Measurements from ENCODE around the gene DOK3.

The DOK3 gene

DNA sequence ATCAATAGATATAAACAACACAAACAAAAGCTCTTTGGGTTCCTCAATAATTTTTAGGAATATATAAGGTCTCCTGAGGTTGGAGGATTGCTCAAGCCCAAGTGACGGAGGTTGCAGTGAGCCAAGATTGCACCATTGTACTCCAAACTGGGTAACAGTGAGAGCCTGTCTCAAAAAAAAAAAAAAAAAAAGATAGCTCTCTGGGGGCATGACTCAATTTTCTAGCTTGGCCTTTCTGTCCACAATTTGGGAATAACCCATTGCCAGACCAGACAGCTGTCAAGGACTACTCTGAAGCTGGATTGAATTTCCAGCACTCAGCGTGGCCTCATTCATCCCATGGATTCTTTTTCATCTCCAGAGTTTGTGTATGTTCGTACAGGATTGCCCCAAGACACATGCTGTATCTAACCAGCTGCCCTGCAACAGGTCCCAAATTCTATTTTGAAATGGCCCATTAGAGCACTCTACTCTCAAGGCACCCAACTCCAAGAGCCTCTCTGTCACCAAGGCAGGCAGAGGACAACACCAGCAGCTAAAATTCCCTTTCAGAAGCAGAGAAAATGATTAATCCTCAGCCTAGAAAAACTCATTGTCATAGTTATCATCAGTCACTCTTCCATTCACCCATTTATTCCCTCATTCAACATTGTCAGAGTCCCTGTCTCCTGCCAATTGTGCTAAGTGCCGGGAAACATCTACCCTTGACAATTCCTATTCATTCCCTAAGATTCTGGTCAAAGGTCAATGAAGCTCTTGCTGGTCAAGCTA, 36.0 kb upstream of the DOK3 start:
- in situ Hi-C loops (cut with MboI; ENCODE audit: low sequenced_read_pairs, unreplicated experiment): no loop called here
- DNase-seq (ENCODE audit: low spot score): no peak

DNA sequence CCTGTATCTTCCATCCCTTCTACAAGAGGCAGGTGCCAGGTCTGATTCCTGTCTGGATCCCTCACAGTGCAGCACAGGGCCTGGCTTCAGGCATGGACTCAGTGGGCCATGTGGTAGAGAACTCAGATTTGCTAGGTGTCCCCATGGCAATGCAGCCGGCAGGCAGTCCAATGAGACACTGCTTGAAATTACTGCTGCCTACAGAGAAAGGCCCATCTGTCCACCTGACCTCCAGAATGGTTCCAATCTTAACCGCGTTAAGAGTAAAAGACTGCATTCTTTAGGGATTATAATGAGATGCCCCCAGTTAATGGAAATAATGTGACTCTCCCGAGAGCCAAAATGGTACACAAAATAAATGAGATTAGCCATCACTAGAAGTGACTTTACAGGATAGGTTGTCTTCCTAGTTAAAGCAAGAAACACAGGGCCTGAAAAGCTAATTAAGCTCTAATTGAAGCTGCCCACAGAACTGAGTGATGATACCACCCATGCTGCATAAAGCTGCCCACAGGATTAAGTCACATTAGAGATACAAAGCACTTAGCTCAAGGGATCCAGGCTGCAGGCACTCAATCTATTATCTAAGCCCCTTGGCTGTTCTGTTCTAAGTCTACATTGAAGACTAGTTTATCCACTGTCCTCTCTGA, 33.3 kb upstream of the DOK3 start:
- DNase-seq (ENCODE audit: low spot score): no peak
- TF ChIP-seq, protein P1, sequence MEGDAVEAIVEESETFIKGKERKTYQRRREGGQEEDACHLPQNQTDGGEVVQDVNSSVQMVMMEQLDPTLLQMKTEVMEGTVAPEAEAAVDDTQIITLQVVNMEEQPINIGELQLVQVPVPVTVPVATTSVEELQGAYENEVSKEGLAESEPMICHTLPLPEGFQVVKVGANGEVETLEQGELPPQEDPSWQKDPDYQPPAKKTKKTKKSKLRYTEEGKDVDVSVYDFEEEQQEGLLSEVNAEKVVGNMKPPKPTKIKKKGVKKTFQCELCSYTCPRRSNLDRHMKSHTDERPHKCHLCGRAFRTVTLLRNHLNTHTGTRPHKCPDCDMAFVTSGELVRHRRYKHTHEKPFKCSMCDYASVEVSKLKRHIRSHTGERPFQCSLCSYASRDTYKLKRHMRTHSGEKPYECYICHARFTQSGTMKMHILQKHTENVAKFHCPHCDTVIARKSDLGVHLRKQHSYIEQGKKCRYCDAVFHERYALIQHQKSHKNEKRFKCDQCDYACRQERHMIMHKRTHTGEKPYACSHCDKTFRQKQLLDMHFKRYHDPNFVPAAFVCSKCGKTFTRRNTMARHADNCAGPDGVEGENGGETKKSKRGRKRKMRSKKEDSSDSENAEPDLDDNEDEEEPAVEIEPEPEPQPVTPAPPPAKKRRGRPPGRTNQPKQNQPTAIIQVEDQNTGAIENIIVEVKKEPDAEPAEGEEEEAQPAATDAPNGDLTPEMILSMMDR (IDR thresholded peaks at IDR 0.05; ENCODE audit: borderline replicate concordance, control extremely low read depth, extremely low read depth, insufficient read depth, missing control alignments): no peak
- in situ Hi-C loops (cut with MboI; ENCODE audit: low sequenced_read_pairs, unreplicated experiment): no loop called here

More for the DNA sequence above, 36.0 kb upstream of the DOK3 start:
- TF ChIP-seq, protein P1 (IDR thresholded peaks at IDR 0.05; ENCODE audit: borderline replicate concordance, control extremely low read depth, extremely low read depth, insufficient read depth, missing control alignments): no peak

DNA sequence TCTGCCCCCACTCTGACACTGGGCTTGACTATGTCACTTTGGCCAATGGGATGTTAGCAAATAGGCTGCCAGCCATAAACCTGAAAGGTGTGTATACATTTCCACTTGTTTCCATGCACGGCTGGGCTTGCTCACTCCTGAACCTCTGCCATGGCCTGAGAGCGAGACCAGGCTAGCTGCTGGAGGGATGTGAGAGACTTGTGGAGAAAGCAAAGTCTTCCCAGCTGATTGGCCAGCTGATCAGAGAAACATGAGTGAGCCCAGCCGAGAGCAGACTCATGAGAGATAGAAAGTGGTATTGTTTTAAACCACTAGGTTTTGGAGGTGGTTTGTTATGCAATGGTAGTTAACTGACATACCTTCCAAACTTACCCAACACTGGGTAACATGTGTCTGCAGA, 30.8 kb upstream of the DOK3 start:
- no peak for DNase-seq (ENCODE audit: low spot score)
- in situ Hi-C loops (cut with MboI; ENCODE audit: low sequenced_read_pairs, unreplicated experiment): no loop called here
- TF ChIP-seq, protein P1 (IDR thresholded peaks at IDR 0.05; ENCODE audit: borderline replicate concordance, control extremely low read depth, extremely low read depth, insufficient read depth, missing control alignments): no peak

DNA sequence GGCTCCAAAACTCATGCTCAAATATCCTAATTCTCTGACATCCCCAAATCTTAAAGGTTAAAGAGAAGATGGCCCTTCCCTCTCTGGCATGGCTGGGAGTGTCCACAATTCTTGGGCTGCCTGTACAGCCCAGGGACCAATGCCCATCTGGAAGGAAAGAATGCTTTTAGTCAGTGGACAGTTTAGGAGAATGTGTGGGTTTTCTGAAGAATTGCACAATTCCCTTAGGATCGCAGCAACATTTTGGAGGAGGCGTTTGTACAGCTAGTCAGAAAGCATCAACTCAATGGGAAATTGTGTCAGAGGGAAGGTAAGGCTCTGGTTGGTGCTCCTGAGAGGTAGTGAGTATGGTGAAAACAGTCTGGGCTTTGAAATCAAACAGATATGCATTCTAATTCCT, 29.8 kb upstream of the DOK3 start:
- TF ChIP-seq, protein P1 (IDR thresholded peaks at IDR 0.05; ENCODE audit: borderline replicate concordance, control extremely low read depth, extremely low read depth, insufficient read depth, missing control alignments): no peak
- in situ Hi-C loops (cut with MboI; ENCODE audit: low sequenced_read_pairs, unreplicated experiment): no loop called here
- no peak for DNase-seq (ENCODE audit: low spot score)

DNA sequence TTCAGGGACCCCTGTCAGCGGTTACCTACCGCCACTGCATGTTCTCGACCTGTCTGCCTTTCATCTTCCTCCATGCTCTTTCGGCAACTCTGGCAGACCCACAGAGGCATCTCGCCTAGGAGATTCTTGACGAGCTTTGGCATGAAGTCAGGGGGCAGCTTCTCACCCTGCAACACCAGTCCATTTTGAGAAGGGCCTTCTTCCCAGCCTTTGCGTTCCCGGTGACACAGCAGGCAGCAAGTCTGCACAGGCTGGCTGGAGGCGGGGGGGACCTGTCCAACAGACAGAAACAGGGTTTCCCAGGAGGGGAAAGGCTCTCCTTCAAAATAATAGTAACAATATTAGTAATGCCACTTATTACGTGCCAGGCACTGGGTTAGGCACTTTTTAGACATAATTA, 29.2 kb upstream of the DOK3 start:
- no peak for DNase-seq (ENCODE audit: low spot score)
- in situ Hi-C loops (cut with MboI; ENCODE audit: low sequenced_read_pairs, unreplicated experiment): no loop called here

More for the DNA sequence above, 29.2 kb upstream of the DOK3 start:
- TF ChIP-seq, protein P1 (IDR thresholded peaks at IDR 0.05; ENCODE audit: borderline replicate concordance, control extremely low read depth, extremely low read depth, insufficient read depth, missing control alignments): no peak

Measured in GM13976 (cell line).